ENCODE results near the gene FAM3A.
"Not testable (repeated sequence)": the region's sequence is repeated elsewhere in the genome, so short reads cannot be mapped to it uniquely, and the experiment has no call there.

The FAM3A gene

DNA sequence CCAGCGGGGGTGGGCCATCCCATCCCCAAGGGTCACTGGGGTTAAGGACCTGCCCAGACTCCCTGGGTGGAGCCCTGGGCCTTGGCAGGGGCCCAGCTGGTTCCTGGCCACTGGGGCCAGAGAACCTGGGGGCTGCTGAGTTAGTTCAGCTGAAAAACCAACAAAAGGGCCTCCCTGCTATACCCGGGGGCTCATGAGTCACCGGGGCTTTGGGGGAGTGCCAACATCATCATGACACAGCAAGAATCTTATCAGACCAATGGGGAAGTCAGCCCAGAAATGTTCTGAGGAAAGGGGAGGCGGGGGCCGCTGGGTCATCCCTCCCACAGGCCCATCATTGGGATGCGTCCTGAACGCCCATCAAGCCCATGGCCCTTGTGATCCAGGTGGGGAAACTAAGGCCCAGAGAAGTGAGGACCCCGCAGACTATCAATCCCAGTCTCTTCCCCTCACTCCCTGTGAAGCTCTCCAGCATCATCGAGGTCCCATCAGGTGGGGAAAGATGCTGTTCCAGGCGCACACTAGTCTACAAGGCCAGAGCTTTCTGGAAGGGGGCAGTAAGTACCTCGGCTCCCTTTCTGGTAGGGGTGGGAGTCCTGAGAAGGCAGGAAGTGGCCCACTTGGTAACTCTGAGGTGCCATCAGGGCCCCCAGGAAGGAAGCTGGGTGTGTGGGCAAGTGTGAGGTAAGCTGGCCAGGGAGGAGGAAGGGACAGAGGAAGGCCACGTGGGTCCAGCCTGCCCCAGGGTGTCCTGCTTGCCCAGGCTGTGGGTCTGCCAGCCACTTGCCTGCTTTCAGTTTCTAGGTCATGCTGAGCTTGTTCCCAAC is 26.1 kb upstream of the FAM3A start:
- H3K27me3 Mint-ChIP-seq (ENCODE audit: low read depth), result no peaks in the 10 kb centered on the region
- H3K9me3 Mint-ChIP-seq, result no peaks in the 10 kb centered on the region
- H3K36me3 Mint-ChIP-seq (ENCODE audit: low read depth), result peaks cover 8% of the 10 kb centered on the region
- no peak overlapping the region for H3K4me3 Mint-ChIP-seq
- H3K27ac Mint-ChIP-seq, result peak overlapping the region; percentile 26
- H3K4me1 Mint-ChIP-seq (ENCODE audit: low read depth), result peaks cover 18% of the 10 kb centered on the region

- no peak overlapping the region for H3K4me3 Mint-ChIP-seq
- peaks cover 8% of the 10 kb centered on the region for H3K36me3 Mint-ChIP-seq (ENCODE audit: low read depth)
- H3K27ac Mint-ChIP-seq, result no peak overlapping the region
- H3K27me3 Mint-ChIP-seq (ENCODE audit: low read depth), result no peaks in the 10 kb centered on the region
- peaks cover 18% of the 10 kb centered on the region for H3K4me1 Mint-ChIP-seq (ENCODE audit: low read depth)
- H3K9me3 Mint-ChIP-seq, result no peaks in the 10 kb centered on the region
Observed at GRCh38 chrX:154541589-154541895, 25.5 kb upstream of the FAM3A start.

DNA sequence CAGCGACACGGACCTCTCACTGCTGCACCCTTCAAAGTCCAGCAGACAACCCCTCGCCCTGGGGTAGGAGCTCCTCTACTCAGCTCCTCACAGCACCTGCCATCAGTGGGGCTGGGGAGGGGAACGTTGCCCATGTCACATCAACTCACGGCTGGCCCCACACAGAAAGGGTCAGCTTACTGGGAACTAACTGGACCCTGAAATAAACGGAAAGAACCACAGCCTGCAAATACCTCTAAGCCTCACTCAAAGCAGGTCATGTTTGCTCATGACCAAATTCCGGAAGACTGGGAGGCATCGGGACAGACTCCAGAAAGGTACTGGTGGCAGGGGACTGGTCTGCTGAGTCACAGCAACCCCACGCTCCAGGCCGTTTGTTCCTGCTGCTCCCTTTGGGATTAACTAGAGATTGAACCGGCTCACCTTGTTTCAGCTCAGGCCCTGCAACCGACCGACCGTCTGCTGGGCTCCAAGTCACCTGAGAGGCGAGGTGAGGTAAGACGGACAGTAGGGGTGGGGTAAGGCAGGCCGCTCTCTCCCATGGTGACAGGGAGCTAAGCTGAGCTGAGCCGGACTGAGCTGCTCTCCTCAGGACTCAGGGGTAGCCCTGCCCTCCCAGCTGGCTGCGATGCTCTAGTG is 25.0 kb upstream of the FAM3A start:
- no peak overlapping the region for H3K4me3 Mint-ChIP-seq
- peaks cover 8% of the 10 kb centered on the region for H3K36me3 Mint-ChIP-seq (ENCODE audit: low read depth)
- no peaks in the 10 kb centered on the region for H3K27me3 Mint-ChIP-seq (ENCODE audit: low read depth)
- no peak overlapping the region for H3K27ac Mint-ChIP-seq
- H3K4me1 Mint-ChIP-seq (ENCODE audit: low read depth), result peaks cover 15% of the 10 kb centered on the region
- no peaks in the 10 kb centered on the region for H3K9me3 Mint-ChIP-seq

DNA sequence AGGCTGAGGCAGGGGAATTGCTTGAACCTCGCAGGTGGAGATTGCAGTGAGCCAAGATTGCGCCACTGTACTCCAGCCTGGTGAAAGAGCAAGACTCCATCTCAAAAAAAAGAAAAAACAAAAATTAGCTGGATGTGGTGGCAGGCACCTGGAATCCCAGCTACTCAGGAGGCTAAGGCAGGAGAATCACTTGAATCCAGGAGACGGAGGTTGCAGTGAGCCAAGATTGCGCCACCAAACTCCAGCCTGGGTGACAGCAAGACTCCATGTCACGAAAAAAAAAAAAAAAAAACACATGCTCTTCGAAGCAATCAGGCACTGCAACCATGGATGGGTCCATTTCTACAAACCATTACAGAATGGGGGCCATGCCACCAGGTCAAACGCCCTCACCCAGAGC is 24.3 kb upstream of the FAM3A start:
- H3K27ac Mint-ChIP-seq; H3K9me3 Mint-ChIP-seq; H3K27me3 Mint-ChIP-seq (ENCODE audit: low read depth); H3K4me3 Mint-ChIP-seq; H3K36me3 Mint-ChIP-seq (ENCODE audit: low read depth): not testable (repeated sequence)
- H3K4me1 Mint-ChIP-seq (ENCODE audit: low read depth), result peaks cover 13% of the 10 kb centered on the region

DNA sequence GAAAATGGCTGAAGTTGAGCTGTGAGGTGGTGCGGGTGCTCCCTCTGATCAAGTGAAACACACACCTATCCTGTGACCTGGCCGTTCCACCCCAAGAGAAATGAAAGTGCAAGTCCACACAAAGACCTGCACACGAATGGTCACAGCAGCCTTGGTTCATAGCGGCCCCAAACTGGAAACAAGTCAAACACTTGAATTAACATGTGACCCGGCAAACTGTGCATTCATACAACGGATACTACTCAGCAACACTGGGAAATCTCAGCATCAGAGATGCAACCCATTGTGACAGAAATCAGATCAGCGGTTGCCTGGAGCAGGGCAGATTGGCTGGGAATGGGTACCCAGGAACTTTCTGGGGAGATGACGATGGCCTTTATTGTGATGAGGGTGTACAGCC is 23.0 kb upstream of the FAM3A start:
- Mint-ChIP-seq H3K27ac (no peak overlapping the region), H3K4me3 (no peak overlapping the region), H3K27me3 (ENCODE audit: low read depth) (no peaks in the 10 kb centered on the region), H3K4me1 (ENCODE audit: low read depth) (peaks cover 17% of the 10 kb centered on the region), H3K9me3 (no peaks in the 10 kb centered on the region), H3K36me3 (ENCODE audit: low read depth) (peaks cover 11% of the 10 kb centered on the region)

DNA sequence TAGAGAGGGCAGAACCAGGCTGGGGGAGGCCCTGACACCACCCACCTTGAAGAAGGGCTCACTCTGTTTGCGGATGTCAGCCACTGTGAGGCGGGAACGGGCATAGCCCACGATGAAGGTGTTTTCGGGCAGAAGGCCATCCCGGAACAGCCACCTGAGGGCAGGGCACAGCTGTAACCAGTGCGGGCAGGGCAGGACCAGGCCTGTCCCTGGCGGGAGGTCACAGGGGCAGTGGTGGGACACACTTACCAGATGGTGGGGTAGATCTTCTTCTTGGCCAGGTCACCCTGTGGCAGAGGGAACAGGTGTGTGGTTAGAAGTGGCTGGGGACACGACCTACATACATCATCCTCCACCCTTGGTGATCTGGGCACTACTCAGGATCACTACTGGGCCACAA is 19.9 kb upstream of the FAM3A start:
- Mint-ChIP-seq H3K9me3 (no peaks in the 10 kb centered on the region), H3K4me1 (ENCODE audit: low read depth) (peaks cover 3% of the 10 kb centered on the region), H3K36me3 (ENCODE audit: low read depth) (peaks cover 13% of the 10 kb centered on the region), H3K4me3 (no peak overlapping the region), H3K27ac (no peak overlapping the region), H3K27me3 (ENCODE audit: low read depth) (no peaks in the 10 kb centered on the region)

- H3K27ac Mint-ChIP-seq, result peak overlapping the region; percentile 65
- no peaks in the 10 kb centered on the region for H3K27me3 Mint-ChIP-seq (ENCODE audit: low read depth)
- H3K9me3 Mint-ChIP-seq, result no peaks in the 10 kb centered on the region
- H3K36me3 Mint-ChIP-seq (ENCODE audit: low read depth), result peaks cover 13% of the 10 kb centered on the region
- H3K4me3 Mint-ChIP-seq, result no peak overlapping the region
- peaks cover 3% of the 10 kb centered on the region for H3K4me1 Mint-ChIP-seq (ENCODE audit: low read depth)
Observed at GRCh38 chrX:154534526-154535322, 18.7 kb upstream of the FAM3A start.

GRCh38 chrX:154532690-154533089 is 16.7 kb upstream of the FAM3A start:
- H3K27ac Mint-ChIP-seq, result no peak overlapping the region
- peaks cover 10% of the 10 kb centered on the region for H3K36me3 Mint-ChIP-seq (ENCODE audit: low read depth)
- no peaks in the 10 kb centered on the region for H3K9me3 Mint-ChIP-seq
- H3K4me1 Mint-ChIP-seq (ENCODE audit: low read depth), result peaks cover 3% of the 10 kb centered on the region
- H3K27me3 Mint-ChIP-seq (ENCODE audit: low read depth), result no peaks in the 10 kb centered on the region
- no peak overlapping the region for H3K4me3 Mint-ChIP-seq

- H3K4me1 Mint-ChIP-seq (ENCODE audit: low read depth), result peaks cover 10% of the 10 kb centered on the region
- H3K4me3 Mint-ChIP-seq, result no peak overlapping the region
- H3K27ac Mint-ChIP-seq, result no peak overlapping the region
- H3K9me3 Mint-ChIP-seq, result no peaks in the 10 kb centered on the region
- no peaks in the 10 kb centered on the region for H3K27me3 Mint-ChIP-seq (ENCODE audit: low read depth)
- peaks cover 10% of the 10 kb centered on the region for H3K36me3 Mint-ChIP-seq (ENCODE audit: low read depth)
Observed at GRCh38 chrX:154531626-154532025, 15.6 kb upstream of the FAM3A start.

DNA sequence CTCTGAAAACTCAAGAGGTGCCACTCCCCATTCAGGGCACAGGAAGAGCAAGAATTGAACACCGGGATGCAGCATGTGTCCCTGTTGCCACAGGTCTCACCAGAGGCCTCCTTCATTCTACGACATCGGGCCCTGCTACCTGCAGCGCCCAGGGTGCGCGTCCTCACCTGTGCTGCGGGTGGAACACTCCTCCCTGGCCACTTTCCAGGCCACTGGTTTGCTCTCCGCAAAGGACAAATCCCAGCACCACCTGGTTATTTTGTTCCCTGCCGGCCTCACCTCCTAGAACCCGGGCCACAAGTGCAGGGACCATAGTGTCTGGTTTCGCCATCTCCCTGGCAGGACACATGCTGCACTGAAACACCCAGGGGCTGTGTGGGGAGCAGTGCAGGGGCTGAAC is 14.3 kb upstream of the FAM3A start:
- H3K27ac Mint-ChIP-seq, result no peak overlapping the region
- H3K4me3 Mint-ChIP-seq, result no peak overlapping the region
- no peaks in the 10 kb centered on the region for H3K27me3 Mint-ChIP-seq (ENCODE audit: low read depth)
- peaks cover 17% of the 10 kb centered on the region for H3K4me1 Mint-ChIP-seq (ENCODE audit: low read depth)
- H3K9me3 Mint-ChIP-seq, result no peaks in the 10 kb centered on the region
- H3K36me3 Mint-ChIP-seq (ENCODE audit: low read depth), result peaks cover 10% of the 10 kb centered on the region

GRCh38 chrX:154529206-154529612 is 13.2 kb upstream of the FAM3A start:
- H3K4me3 Mint-ChIP-seq, result no peak overlapping the region
- H3K27me3 Mint-ChIP-seq (ENCODE audit: low read depth), result no peaks in the 10 kb centered on the region
- H3K4me1 Mint-ChIP-seq (ENCODE audit: low read depth), result peaks cover 14% of the 10 kb centered on the region
- H3K9me3 Mint-ChIP-seq, result no peaks in the 10 kb centered on the region
- peaks cover 3% of the 10 kb centered on the region for H3K36me3 Mint-ChIP-seq (ENCODE audit: low read depth)
- no peak overlapping the region for H3K27ac Mint-ChIP-seq

- Mint-ChIP-seq H3K4me1 (ENCODE audit: low read depth) (peaks cover 14% of the 10 kb centered on the region), H3K27me3 (ENCODE audit: low read depth) (no peaks in the 10 kb centered on the region), H3K4me3 (no peak overlapping the region), H3K9me3 (no peaks in the 10 kb centered on the region), H3K27ac (peak overlapping the region; percentile 63), H3K36me3 (ENCODE audit: low read depth) (no peaks in the 10 kb centered on the region)
Observed at GRCh38 chrX:154526901-154527675, 11.1 kb upstream of the FAM3A start.

GRCh38 chrX:154525606-154526490 is 9.8 kb upstream of the FAM3A start:
- H3K36me3 Mint-ChIP-seq (ENCODE audit: low read depth), result no peaks in the 10 kb centered on the region
- no peaks in the 10 kb centered on the region for H3K27me3 Mint-ChIP-seq (ENCODE audit: low read depth)
- no peaks in the 10 kb centered on the region for H3K9me3 Mint-ChIP-seq
- H3K4me1 Mint-ChIP-seq (ENCODE audit: low read depth), result peaks cover 14% of the 10 kb centered on the region
- peak overlapping the region; percentile 72 for H3K27ac Mint-ChIP-seq
- no peak overlapping the region for H3K4me3 Mint-ChIP-seq
